H1 (cell line): ENCODE results near the gene SRPRB. TPM values are rescaled to one million over a fixed set of nuclear protein-coding genes. Genes with fewer than 3 reads are reported as not detected.

Experiments used
- BRCA1 ChIP-seq: IDR thresholded peaks from 2 replicates; pipeline ENCODE4 v1.6.1; 2012; ENCODE audit warnings: low read depth, low read length, improper control_type of control experiment
- MAFK ChIP-seq: IDR thresholded peaks from 2 replicates; pipeline ENCODE4 v1.6.1; 2012; ENCODE audit warnings: low read depth, mild to moderate bottlenecking, improper control_type of control experiment, low read length
- NRF1 ChIP-seq: IDR thresholded peaks from 2 replicates; pipeline ENCODE4 v1.6.1; 2011; ENCODE audit warnings: mild to moderate bottlenecking, low read depth, low read length, improper control_type of control experiment
- polyA plus RNA-seq, 7 experiments: library from polyadenylated mRNA; depleted of rRNA in 3 of 7; stranded (reverse) in 5 of 7; unstranded in 2 of 7; fragments of >200 nt in 5 of 7; fragments of 200-250 nt in 2 of 7; gene quantifications; 1 replicate in 5 of 7; 2 replicates in 1 of 7; 4 replicates in 1 of 7; pipeline versions ENCODE4 v1.2.1 to v1.2.3, GENCODE V29; 2011 to 2013; ENCODE audit warnings: missing spikeins in 2 of 7, mixed read lengths in 2 of 7
- total RNA-seq: library from RNA; stranded (reverse); fragmentation: NEBNext Ultra II Directional; extraction: Animal tissue kit (Norgen Biotek cat#: 25700); gene quantifications from 2 replicates; pipeline ENCODE4 v1.2.1, GENCODE V29; 2021

SRPRB gene
- total and polyA plus RNA-seq, 2 of the 8 experiments (the other 6 are each of a cell fraction or from before 2014, with no cell fraction given), result 15.9 to 49.8 TPM

DNA sequence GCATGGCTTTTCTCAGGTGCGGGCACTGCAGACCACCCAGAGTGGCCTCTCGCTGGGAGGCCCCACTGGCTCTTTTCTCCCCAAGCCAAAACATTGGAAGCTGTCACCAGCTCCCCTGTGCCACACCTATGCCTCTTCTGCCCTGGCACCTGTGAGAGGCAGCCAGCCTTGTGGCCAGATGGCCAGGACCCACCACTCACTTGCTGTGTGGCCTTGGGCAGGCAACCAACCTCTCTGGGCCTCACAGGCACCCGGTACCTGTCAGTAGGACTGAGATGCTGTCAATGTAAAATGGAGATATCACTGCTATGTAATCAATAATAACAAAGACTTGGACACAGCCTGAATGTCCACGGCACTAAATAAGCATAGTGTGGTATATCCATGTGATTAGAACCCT is 36.5 kb downstream of the SRPRB start (continued):
- TF ChIP-seq NRF1, result no peak
- TF ChIP-seq BRCA1, result no peak
- TF ChIP-seq MAFK, result no peak
